Nucleus accumbens (tissue), 56 donors: ENCODE data around the gene KIAA1549.
A peak's percentile ranks its signal among the peaks of the same experiment; 100 is the strongest.
"Not testable (repeated sequence)": the region's sequence is repeated elsewhere in the genome, so short reads cannot be mapped to it uniquely, and the experiment has no call there.

Experiments used
- DNase-seq, 56 donors: peaks; one replicate each; lab custom pipeline; 2025; lab: John Stamatoyannopoulos, UW

Gene KIAA1549

DNA sequence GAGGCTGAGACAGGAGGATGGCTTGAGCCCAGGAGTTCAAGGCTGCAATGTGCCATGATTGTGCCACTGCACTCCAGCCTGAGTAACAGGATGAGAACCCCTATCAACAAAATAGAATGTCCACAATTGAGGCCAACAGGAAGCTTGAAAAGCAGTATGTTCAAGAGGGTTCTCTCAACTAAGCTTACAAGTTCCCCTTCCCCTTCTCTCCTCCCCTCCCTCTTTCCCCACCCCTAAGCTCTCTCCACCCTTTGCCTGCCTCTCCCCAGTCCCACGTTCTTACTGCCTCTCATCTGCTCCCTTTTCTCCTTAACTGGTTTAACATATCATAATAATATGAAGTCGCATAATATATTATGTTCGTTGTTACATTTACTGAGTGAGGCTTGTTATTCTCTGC lies 35.4 kb downstream of the KIAA1549 start:
- no peak for DNase-seq

DNA sequence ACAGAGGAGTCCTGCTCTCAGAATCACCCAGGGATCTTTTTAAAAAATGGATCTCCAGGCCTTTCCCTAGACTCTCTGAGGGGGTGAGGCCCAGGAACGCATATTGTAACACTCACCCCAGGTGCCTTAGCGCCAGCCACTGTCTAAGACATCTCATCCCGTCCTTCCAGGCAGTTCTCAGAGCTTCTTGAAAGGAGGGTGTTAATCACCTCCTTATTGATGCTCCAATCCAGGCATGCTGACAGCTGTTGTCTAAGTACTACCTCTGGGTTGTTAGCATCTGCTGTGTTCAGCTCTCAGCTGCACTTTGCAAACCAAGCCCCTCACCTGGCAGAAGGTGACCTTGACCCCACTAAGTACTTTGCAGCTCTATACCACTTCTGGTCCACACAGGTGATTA lies 36.0 kb downstream of the KIAA1549 start:
- no peak for DNase-seq

DNA sequence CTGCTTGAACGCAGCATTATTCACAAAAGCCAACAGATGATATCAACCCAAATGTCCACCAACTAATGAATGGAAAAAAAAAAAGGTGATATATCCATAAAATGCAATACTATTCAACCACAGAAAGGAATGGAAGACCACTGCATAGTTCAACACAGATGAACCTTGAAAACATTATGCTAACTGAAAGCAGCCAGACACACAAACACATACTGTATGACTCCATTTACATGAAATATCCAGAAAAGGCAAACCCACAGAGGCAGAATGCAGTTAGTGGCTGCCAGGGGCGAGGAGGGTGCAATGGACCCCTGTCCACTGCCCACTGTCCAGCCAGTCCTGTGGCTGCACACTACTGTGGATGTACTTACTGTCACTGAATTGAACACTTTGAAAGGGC lies 36.6 kb downstream of the KIAA1549 start:
- DNase-seq = no peak

DNA sequence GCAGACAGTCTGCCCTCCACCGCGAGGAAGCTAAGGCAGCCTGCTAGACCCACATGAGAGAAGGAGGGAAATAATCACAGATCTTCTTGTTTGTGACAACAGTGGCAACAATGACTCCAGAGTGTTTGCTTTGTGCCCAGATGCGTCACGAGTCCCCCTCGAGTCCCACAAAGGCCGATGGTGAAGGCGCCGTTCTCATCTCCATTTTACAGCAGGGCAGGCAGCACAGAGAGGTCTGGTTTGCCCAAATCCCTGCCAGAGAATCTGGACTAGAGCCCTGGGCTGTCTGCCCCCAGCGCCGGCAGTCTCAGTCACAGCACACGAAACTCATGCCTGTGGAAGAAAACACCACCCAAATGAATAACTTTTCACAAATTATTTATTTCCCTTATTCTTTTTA lies 38.1 kb downstream of the KIAA1549 start:
- peak in 21 of 56 donors; percentile 4 to 51 (median 23) for DNase-seq

- DNase-seq = no peak
Observed at GRCh38 chr7:138941545-138941944, 39.6 kb downstream of the KIAA1549 start.

- DNase-seq = not testable (repeated sequence)
Observed at GRCh38 chr7:138940602-138941001, 40.6 kb downstream of the KIAA1549 start.

- no peak for DNase-seq
Observed at GRCh38 chr7:138937484-138937883, 43.7 kb downstream of the KIAA1549 start.

DNA sequence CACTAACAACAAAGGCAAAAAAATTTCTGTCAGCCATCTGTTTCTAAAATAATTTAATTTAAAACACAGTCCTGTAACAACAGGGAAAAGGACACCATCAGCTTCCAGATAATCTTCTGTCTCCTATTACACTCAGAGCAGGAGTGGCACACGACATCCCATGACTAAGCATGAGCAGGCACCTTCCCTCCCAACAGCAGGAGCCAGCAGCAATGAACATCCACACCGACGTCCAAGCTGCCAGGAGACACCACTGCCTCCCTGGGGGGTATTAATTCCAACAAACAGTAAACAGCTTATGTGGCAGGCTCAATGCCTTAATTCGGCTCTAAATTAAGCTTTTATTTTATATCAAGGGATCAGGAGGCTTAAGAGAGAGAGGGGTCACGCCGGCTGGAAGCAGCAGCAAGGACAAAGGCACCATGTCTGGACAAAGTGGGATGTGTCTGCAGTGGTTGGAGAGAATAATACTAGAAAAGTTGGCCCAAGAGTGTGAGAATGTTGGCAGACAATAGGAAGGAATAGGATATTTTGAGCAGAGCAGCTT lies 45.7 kb downstream of the KIAA1549 start:
- peak in 4 of 56 donors; percentile 8 to 25 (median 22) for DNase-seq

DNA sequence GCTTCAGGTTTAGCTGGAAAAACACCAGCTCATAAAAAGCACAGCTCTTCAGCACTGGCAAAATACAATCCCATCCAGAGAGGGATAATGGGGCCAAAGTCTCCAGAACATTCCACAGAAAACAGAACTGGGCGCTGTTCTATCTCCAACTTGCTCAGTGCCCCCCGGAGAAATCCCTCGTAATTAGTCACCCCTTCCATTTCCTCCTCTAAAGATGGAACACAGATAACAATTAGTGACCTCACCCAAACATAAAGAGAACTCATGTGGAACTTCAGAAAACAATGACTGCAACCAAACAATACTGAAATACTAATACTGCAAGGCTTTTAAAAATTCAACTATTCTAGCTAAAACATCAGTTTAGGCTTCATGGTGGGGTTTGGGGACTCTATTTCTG lies 46.3 kb downstream of the KIAA1549 start:
- no peak for DNase-seq

DNA sequence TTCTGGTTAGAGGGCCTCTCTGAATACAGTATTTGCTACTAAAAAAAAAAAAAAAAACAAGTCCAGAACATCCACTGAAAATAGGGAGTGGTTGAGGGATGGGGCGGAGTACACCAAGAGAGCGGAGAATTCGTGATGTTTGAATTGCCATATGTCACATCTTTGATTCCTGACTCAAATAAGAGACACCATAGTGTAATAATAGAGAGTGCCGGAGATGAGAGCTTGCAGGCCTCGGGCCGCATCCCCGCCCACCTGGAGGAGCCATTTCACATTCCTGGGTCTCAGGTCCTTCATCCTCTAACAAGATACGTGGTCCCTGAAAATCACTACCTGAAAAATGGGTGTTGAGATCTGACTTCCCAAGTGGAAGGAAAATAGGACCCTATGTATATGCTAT lies 46.8 kb downstream of the KIAA1549 start:
- no peak for DNase-seq

GRCh38 chr7:138932870-138933269 lies 48.3 kb downstream of the KIAA1549 start:
- no peak for DNase-seq

GRCh38 chr7:138932427-138932826 lies 48.8 kb downstream of the KIAA1549 start:
- DNase-seq = no peak

- DNase-seq = no peak
Observed at GRCh38 chr7:138929969-138930368, 51.2 kb downstream of the KIAA1549 start.

DNA sequence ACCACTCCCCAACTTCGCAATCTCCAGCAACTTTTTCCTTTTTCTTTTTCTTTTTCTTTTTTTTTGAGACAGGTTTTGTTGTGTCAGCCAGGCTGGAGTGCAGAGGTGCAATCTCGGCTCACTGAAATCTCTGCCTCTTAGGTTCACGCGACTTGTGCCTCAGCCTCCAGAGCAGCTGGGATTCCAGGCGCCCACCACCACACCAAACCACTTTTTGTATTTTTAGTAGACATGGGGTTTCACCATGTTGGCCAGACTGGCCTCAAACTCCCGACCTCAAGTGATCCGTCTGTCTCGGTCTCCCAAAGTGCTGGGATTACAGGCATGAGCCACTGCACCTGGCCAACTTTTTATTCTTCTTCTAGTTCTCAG lies 55.0 kb downstream of the KIAA1549 start:
- no peak for DNase-seq

GRCh38 chr7:138924501-138925225 lies 56.5 kb downstream of the KIAA1549 start:
- DNase-seq = peak in 5 of 56 donors; percentile 5 to 24 (median 7)

DNA sequence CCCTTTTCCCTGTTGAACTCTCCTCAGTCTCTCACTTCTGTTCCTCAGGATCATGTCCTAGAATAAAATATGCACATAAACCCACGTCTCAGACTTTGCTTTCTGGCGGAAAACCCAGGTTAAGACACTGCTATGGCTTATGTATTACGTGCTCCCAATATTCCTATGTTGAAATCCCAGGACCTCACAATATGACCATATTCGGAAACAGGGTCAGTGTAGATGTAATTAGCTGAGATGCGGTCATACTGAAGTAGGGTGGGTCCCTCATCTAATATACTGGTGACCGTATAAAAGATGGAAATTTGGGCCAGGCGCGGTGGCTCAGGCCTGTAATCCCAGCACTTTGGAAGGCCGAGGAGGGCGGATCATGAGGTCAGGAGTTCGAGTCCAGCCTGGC lies 59.9 kb downstream of the KIAA1549 start:
- DNase-seq = no peak

GRCh38 chr7:138919911-138920310 lies 61.3 kb downstream of the KIAA1549 start:
- DNase-seq = no peak

GRCh38 chr7:138919216-138919615 lies 62.0 kb downstream of the KIAA1549 start:
- DNase-seq = no peak

DNA sequence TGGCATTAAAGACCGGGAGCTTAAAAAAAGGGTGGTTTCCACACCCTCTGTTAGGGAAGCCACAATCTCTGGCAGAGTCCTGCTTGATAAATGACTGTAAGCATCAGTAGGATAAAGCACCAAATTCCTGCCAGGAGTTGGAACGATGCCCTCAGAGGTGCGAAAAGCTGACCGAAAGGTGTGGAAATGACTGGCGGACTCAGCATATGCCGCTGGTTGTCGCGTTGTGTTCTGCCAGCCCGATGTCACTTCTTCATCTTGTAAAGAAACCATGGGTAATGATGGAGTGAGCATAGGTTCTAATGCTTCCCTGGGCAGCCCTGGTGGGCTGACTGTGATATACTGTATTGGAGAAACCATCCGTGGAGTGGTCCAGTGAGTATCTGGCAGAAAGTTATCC lies 62.4 kb downstream of the KIAA1549 start:
- DNase-seq = no peak

DNA sequence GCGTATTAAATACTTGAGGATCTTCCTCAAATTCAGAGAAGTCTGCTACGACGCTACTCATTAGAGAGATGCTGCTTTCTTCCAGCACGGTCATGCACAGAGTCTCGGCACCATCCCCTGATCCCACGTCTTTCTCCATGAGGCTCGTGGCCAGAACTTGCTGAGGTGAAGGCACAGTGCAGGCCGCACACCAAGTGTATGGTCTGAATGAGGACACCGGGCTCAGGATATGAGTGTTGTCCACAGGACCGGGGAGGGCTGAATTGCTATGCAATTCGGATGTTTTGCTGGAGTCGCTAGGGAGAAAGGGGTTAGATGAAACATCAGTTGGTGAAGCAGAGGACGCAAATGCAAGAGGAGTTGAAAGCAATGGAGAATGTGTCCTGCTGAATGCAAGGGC lies 63.0 kb downstream of the KIAA1549 start:
- DNase-seq = no peak

- no peak for DNase-seq
Observed at GRCh38 chr7:138917771-138918170, 63.4 kb downstream of the KIAA1549 start.

GRCh38 chr7:138916731-138917130 lies 64.5 kb downstream of the KIAA1549 start:
- DNase-seq = no peak

DNA sequence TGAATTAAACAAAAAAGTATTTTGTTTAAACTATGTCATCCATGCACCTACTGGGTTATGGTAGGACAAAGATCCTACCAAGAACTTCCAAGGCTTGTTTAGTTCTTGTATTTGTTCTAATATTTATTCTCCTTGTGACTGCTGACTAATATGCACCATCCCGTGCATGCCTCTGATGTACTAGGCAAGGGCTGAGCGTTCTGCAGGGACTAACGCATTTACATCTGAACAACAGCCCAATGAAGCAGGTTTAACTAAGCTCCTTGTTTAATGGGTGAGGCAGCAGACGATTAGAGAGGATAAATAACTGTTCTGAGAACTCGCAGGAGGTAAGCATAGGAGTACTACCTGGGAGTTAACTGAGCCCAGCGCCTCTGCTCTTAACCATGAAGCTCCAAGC lies 64.9 kb downstream of the KIAA1549 start:
- no peak for DNase-seq
